ENCODE results near the gene RPH3AL. TPM values are rescaled to one million over a fixed set of nuclear protein-coding genes. Genes with fewer than 3 reads are reported as not detected.

Gene RPH3AL
- total and polyA plus RNA-seq, 10 of the 15 experiments (the other 5 are each of a cell fraction or from before 2014, with no cell fraction given): 0.04 to 1.2 (median 0.47) TPM; not detected in 2

DNA sequence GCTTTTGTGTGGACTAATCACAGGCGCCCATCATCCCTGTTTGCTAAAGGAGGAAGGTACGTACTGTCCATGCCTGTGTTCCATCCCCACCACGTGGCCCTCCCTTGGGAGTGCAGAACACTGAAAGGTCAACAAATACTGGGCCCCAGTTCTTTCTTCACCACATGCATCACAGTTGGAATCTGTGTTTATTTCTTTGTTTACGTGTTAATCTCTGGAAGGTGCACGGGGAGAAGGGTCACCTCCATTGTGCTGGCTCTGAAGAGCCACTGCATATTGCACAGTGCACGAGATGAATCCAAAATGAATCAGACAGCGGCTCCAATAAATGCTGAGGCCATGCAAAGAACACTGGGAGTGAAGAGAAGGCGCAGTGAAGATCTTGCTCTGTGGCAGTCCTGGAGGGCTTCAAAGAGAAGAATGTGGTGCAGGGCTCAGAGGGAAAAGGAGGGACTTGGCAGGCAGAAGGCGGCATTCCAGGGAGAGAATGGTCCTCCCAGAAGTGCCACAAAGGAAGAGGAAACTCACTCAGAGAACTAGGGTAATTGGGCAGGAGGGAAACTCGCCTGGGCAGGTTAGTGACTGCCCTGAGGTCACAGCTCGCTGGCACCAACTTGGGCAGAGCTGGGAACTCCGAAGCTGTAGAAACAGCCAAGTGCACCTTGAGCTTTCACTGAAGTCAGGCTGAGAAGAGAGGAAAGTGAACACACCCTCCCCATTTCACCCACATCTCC lies 3.7 kb downstream of the RPH3AL start (continued):
- TF ChIP-seq ATF7 (IDR thresholded peaks at IDR 0.05; ENCODE audit: low read depth) (no peak), HDGF (IDR thresholded peaks at IDR 0.05) (no peak), NFYB (IDR thresholded peaks at IDR 0.05; ENCODE audit: insufficient read depth, low read depth, low read length) (no peak), SMARCA5 (IDR thresholded peaks at IDR 0.05) (no peak), NBN (IDR thresholded peaks at IDR 0.05) (no peak)
- TF ChIP-seq, protein P1, sequence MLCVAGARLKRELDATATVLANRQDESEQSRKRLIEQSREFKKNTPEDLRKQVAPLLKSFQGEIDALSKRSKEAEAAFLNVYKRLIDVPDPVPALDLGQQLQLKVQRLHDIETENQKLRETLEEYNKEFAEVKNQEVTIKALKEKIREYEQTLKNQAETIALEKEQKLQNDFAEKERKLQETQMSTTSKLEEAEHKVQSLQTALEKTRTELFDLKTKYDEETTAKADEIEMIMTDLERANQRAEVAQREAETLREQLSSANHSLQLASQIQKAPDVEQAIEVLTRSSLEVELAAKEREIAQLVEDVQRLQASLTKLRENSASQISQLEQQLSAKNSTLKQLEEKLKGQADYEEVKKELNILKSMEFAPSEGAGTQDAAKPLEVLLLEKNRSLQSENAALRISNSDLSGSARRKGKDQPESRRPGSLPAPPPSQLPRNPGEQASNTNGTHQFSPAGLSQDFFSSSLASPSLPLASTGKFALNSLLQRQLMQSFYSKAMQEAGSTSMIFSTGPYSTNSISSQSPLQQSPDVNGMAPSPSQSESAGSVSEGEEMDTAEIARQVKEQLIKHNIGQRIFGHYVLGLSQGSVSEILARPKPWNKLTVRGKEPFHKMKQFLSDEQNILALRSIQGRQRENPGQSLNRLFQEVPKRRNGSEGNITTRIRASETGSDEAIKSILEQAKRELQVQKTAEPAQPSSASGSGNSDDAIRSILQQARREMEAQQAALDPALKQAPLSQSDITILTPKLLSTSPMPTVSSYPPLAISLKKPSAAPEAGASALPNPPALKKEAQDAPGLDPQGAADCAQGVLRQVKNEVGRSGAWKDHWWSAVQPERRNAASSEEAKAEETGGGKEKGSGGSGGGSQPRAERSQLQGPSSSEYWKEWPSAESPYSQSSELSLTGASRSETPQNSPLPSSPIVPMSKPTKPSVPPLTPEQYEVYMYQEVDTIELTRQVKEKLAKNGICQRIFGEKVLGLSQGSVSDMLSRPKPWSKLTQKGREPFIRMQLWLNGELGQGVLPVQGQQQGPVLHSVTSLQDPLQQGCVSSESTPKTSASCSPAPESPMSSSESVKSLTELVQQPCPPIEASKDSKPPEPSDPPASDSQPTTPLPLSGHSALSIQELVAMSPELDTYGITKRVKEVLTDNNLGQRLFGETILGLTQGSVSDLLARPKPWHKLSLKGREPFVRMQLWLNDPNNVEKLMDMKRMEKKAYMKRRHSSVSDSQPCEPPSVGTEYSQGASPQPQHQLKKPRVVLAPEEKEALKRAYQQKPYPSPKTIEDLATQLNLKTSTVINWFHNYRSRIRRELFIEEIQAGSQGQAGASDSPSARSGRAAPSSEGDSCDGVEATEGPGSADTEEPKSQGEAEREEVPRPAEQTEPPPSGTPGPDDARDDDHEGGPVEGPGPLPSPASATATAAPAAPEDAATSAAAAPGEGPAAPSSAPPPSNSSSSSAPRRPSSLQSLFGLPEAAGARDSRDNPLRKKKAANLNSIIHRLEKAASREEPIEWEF (IDR thresholded peaks at IDR 0.05; ENCODE audit: insufficient replicate concordance, low read depth, low read length): no peak
- TF ChIP-seq, protein P2, sequence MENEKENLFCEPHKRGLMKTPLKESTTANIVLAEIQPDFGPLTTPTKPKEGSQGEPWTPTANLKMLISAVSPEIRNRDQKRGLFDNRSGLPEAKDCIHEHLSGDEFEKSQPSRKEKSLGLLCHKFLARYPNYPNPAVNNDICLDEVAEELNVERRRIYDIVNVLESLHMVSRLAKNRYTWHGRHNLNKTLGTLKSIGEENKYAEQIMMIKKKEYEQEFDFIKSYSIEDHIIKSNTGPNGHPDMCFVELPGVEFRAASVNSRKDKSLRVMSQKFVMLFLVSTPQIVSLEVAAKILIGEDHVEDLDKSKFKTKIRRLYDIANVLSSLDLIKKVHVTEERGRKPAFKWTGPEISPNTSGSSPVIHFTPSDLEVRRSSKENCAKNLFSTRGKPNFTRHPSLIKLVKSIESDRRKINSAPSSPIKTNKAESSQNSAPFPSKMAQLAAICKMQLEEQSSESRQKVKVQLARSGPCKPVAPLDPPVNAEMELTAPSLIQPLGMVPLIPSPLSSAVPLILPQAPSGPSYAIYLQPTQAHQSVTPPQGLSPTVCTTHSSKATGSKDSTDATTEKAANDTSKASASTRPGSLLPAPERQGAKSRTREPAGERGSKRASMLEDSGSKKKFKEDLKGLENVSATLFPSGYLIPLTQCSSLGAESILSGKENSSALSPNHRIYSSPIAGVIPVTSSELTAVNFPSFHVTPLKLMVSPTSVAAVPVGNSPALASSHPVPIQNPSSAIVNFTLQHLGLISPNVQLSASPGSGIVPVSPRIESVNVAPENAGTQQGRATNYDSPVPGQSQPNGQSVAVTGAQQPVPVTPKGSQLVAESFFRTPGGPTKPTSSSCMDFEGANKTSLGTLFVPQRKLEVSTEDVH (IDR thresholded peaks at IDR 0.05; ENCODE audit: low read depth, partially characterized antibody): no peak
